DND-41 (cell line): Measurements from ENCODE around the gene NFIA.

ENCODE experiments used
- ATAC-seq: fragments of 200-7000 bp; cut with Tn5 transposase; 3 replicates; pipeline ENCODE4 v1.9.1; 2021; ENCODE audit warnings: low read depth; ENCODE audit not compliant: insufficient read depth
- DNase-seq: peaks from one replicate; pipeline ENCODE4 v3.0.0-alpha.2; 2020
- H2AFZ ChIP-seq: 2 replicates; pipeline ENCODE4 v1.6.0; 2012; ENCODE audit warnings: low read depth, low read length
- H3K27ac ChIP-seq: 2 replicates; pipeline ENCODE4 v1.5.1; 2012; ENCODE audit warnings: low read length, inconsistent platforms
- H3K27me3 ChIP-seq: fragments of 200-600 bp; sonication (generic); 2 replicates; pipeline ENCODE4 v1.6.0; 2012; ENCODE audit warnings: low read length, mild to moderate bottlenecking, inconsistent platforms; ENCODE audit not compliant: insufficient read depth, poor library complexity
- H3K36me3 ChIP-seq: 2 replicates; pipeline ENCODE4 v1.5.1; 2012; ENCODE audit warnings: low read length, inconsistent platforms; ENCODE audit not compliant: insufficient read depth
- H3K4me1 ChIP-seq: 2 replicates; pipeline ENCODE4 v1.5.1; 2012; ENCODE audit warnings: mild to moderate bottlenecking, low read length; ENCODE audit not compliant: insufficient read depth
- H3K4me2 ChIP-seq: 2 replicates; pipeline ENCODE4 v1.6.0; 2012; ENCODE audit warnings: mild to moderate bottlenecking, moderate library complexity, low read length, inconsistent platforms; ENCODE audit not compliant: insufficient read depth
- H3K4me3 ChIP-seq, 2 experiments: fragments of 200-600 bp in 1 of 2; shearing (Covaris generic) in 1 of 2; 2 replicates each; pipeline ENCODE4 v1.5.1; 2012 to 2016; ENCODE audit warnings: inconsistent platforms in 2 of 2, low read length in 2 of 2, mild to moderate bottlenecking in 2 of 2, low read depth in 1 of 2, moderate library complexity in 1 of 2
- H3K79me2 ChIP-seq: 2 replicates; pipeline ENCODE4 v1.6.0; 2012; ENCODE audit warnings: low read length, inconsistent platforms; ENCODE audit not compliant: insufficient read depth
- H3K9ac ChIP-seq: 2 replicates; pipeline ENCODE4 v1.6.0; 2012; ENCODE audit warnings: low read depth, mild to moderate bottlenecking, inconsistent platforms, low read length, moderate library complexity
- H3K9me3 ChIP-seq: 2 replicates; pipeline ENCODE4 v1.5.1; 2012; ENCODE audit warnings: low read length, moderate library complexity, mild to moderate bottlenecking, inconsistent platforms; ENCODE audit not compliant: insufficient read depth, severe bottlenecking
- H4K20me1 ChIP-seq: 2 replicates; pipeline ENCODE4 v1.6.0; 2012; ENCODE audit warnings: low read length; ENCODE audit not compliant: insufficient read depth
- CTCF ChIP-seq: IDR thresholded peaks from 2 replicates; pipeline ENCODE4 v1.5.1; 2012; ENCODE audit warnings: borderline replicate concordance, low read length, moderate library complexity, mild to moderate bottlenecking; ENCODE audit not compliant: poor library complexity, severe bottlenecking; ENCODE audit errors: extremely low read depth
- EZH2 ChIP-seq: IDR thresholded peaks from 3 replicates; pipeline ENCODE4 v1.6.1; 2012; ENCODE audit warnings: borderline replicate concordance, low read depth, mild to moderate bottlenecking, moderate library complexity, low read length, inconsistent platforms; ENCODE audit not compliant: severe bottlenecking

NFIA gene

GRCh38 chr1:61138921-61139774, 56.8 kb downstream of the NFIA start:
- Histone ChIP-seq H3K27me3 (no peaks in the 10 kb centered on the region), H3K9ac (no peak overlapping the region), H3K4me3 (no peak overlapping the region), H2AFZ (no peak overlapping the region), H3K27ac (no peak overlapping the region), H3K4me2 (no peak overlapping the region), H3K79me2 (no peaks in the 10 kb centered on the region), H4K20me1 (no peaks in the 10 kb centered on the region), H3K36me3 (no peaks in the 10 kb centered on the region), H3K9me3 (no peaks in the 10 kb centered on the region), H3K4me1 (no peaks in the 10 kb centered on the region)
- TF ChIP-seq EZH2 (no peak), CTCF (no peak)
- no peak for ATAC-seq
- DNase-seq = no peak

- ATAC-seq = no peak
- Histone ChIP-seq H3K79me2 (no peaks in the 10 kb centered on the region), H4K20me1 (no peaks in the 10 kb centered on the region), H3K9me3 (no peaks in the 10 kb centered on the region), H3K4me2 (no peak overlapping the region), H2AFZ (no peak overlapping the region), H3K9ac (no peak overlapping the region), H3K27me3 (no peaks in the 10 kb centered on the region), H3K27ac (no peak overlapping the region), H3K4me1 (no peaks in the 10 kb centered on the region), H3K36me3 (no peaks in the 10 kb centered on the region), H3K4me3 (no peak overlapping the region)
- TF ChIP-seq EZH2 (no peak), CTCF (no peak)
- no peak for DNase-seq
These were observed 57.6 kb downstream of the NFIA start for GRCh38 chr1:61139775-61140549.

- no peak overlapping the region for H3K27ac ChIP-seq
- no peak for ATAC-seq
- no peak for DNase-seq
- no peaks in the 10 kb centered on the region for H3K9me3 ChIP-seq
- no peaks in the 10 kb centered on the region for H3K27me3 ChIP-seq
- no peak overlapping the region for H3K4me3 ChIP-seq
- H3K36me3 ChIP-seq = no peaks in the 10 kb centered on the region
- H3K4me1 ChIP-seq = no peaks in the 10 kb centered on the region
- no peaks in the 10 kb centered on the region for H4K20me1 ChIP-seq
- H3K9ac ChIP-seq = no peak overlapping the region
- H3K79me2 ChIP-seq = no peaks in the 10 kb centered on the region
- TF ChIP-seq CTCF (no peak), EZH2 (no peak)
- no peak overlapping the region for H2AFZ ChIP-seq
- H3K4me2 ChIP-seq = no peak overlapping the region
These were observed 58.4 kb downstream of the NFIA start for GRCh38 chr1:61140778-61141177.
